A549 (cell line): ENCODE data around the gene SKI. TPM values are rescaled to one million over a fixed set of nuclear protein-coding genes. Genes with fewer than 3 reads are reported as not detected.

ENCODE experiments used
- ATAC-seq, 2 experiments: fragments of 200-7000 bp in 1 of 2; fragments of >200 bp in 1 of 2; cut with Nextera tagmentation in 1 of 2; cut with Tn5 transposase in 1 of 2; 3 replicates each; pipeline versions ENCODE4 v1.8.0 to v1.9.1; 2018 to 2020; ENCODE audit warnings: mild to moderate bottlenecking in 1 of 2, moderate library complexity in 1 of 2
- CTCF ChIA-PET: fragments of 300-600 bp; sonication (Branson Sonifier 250); formaldehyde crosslinking; extraction: SDS; loops from one replicate; lab custom pipeline; 2021; ENCODE audit warnings: antibody characterized with exemption, inconsistent platforms; lab: Yijun Ruan, JAX
- POLR2A ChIA-PET: fragments of 350-600 bp; formaldehyde crosslinking; extraction: SDS; loops from one replicate; lab custom pipeline; 2021; ENCODE audit warnings: antibody characterized with exemption, inconsistent platforms; lab: Yijun Ruan, JAX
- DNase-seq, 2 experiments: peaks; one replicate each; pipeline versions ENCODE4 v3.0.0 to v3.0.0-alpha.2; 2011 to 2016; ENCODE audit warnings: low read depth in 1 of 2, low spot score in 1 of 2
- FAIRE-seq: peaks from 2 replicates; lab custom pipeline; 2011; peaks lifted over from hg19 to GRCh38; lab: Jason Lieb, UNC
- H3K27ac ChIP-seq, 2 experiments: fragments of >200 bp; sonication (Bioruptor Twin); formaldehyde crosslinking; 3 replicates each; pipeline ENCODE4 v1.5.1; 2016 to 2017
- H3K4me1 ChIP-seq: fragments of >200 bp; sonication (Bioruptor Twin); formaldehyde crosslinking; 3 replicates; pipeline ENCODE4 v1.6.1; 2016
- H3K4me2 ChIP-seq: fragments of >200 bp; sonication (Bioruptor Twin); formaldehyde crosslinking; 3 replicates; pipeline ENCODE4 v1.6.1; 2016
- H3K4me3 ChIP-seq: fragments of >200 bp; sonication (Bioruptor Twin); formaldehyde crosslinking; 3 replicates; pipeline ENCODE4 v1.5.1; 2016
- H3K9me3 ChIP-seq: fragments of >200 bp; sonication (Bioruptor Twin); formaldehyde crosslinking; 3 replicates; pipeline ENCODE4 v1.6.1; 2016
- EHF ChIP-seq: fragments of 250-450 bp; sonication (Bioruptor Pico); IDR thresholded peaks from 2 replicates; pipeline ENCODE4 v1.5.0; 2020; ENCODE audit warnings: mild to moderate bottlenecking
- EHMT2 ChIP-seq: fragments of 200-600 bp; sonication (generic); IDR thresholded peaks from 2 replicates; pipeline ENCODE4 v1.6.1; 2016; ENCODE audit warnings: antibody characterized with exemption, low read depth, mild to moderate bottlenecking, moderate library complexity
- HOXA7 ChIP-seq: fragments of 250-450 bp; sonication (Bioruptor Pico); IDR thresholded peaks from 2 replicates; pipeline ENCODE4 v1.5.0; 2020; ENCODE audit warnings: mild to moderate bottlenecking, moderate library complexity
- MAX ChIP-seq: IDR thresholded peaks from 2 replicates; pipeline ENCODE4 v1.6.1; 2012
- MAZ ChIP-seq: fragments of 150-350 bp; IDR thresholded peaks from 2 replicates; pipeline ENCODE4 v1.6.1; 2014; ENCODE audit warnings: antibody characterized with exemption, low read depth, low read length, borderline replicate concordance
- PBX3 ChIP-seq: IDR thresholded peaks from 2 replicates; pipeline ENCODE4 v1.6.1; 2012
- PHF8 ChIP-seq: fragments of 200-600 bp; sonication (generic); IDR thresholded peaks from 2 replicates; pipeline ENCODE4 v1.6.1; 2016; ENCODE audit warnings: low read depth, mild to moderate bottlenecking, antibody characterized with exemption, moderate library complexity, borderline replicate concordance
- POLR2A ChIP-seq: IDR thresholded peaks from 2 replicates; pipeline ENCODE4 v1.6.1; 2012; ENCODE audit warnings: mild to moderate bottlenecking, low read length
- POLR2AphosphoS2 ChIP-seq: conservative IDR thresholded peaks from 2 replicates; pipeline ENCODE4 v1.6.1; 2012; ENCODE audit warnings: low read length, improper control_type of control experiment, inconsistent platforms
- RAD21 ChIP-seq, 2 experiments: fragments of >200 bp in 1 of 2; sonication (Bioruptor Twin) in 1 of 2; formaldehyde crosslinking in 1 of 2; IDR thresholded peaks in 1 of 2; conservative IDR thresholded peaks in 1 of 2; 2 replicates in 1 of 2; 3 replicates in 1 of 2; pipeline ENCODE4 v1.6.1; 2012 to 2018; ENCODE audit warnings: inconsistent platforms in 1 of 2
- REST ChIP-seq: fragments of 200-600 bp; sonication (generic); IDR thresholded peaks from 2 replicates; pipeline ENCODE4 v1.6.1; 2016; ENCODE audit warnings: antibody characterized with exemption, mild to moderate bottlenecking, moderate library complexity
- SMC3 ChIP-seq: fragments of >200 bp; sonication (Bioruptor Twin); formaldehyde crosslinking; IDR thresholded peaks from 3 replicates; pipeline ENCODE4 v1.6.1; 2018; ENCODE audit warnings: inconsistent platforms
- TP53 ChIP-seq: fragments of 250-450 bp; sonication (Bioruptor Pico); IDR thresholded peaks from 2 replicates; pipeline ENCODE4 v1.5.0; 2021; ENCODE audit warnings: mild to moderate bottlenecking, moderate library complexity
- ZFP36 ChIP-seq: fragments of 450-650 bp; IDR thresholded peaks from 2 replicates; pipeline ENCODE4 v1.6.1; 2014; ENCODE audit warnings: borderline replicate concordance; ENCODE audit not compliant: partially characterized antibody
- WGBS: methylation state at CpG from one replicate; pipeline ENCODE4 v1.1.6; 2017; ENCODE audit errors: missing lambda C conversion rate; 5-methylcytosine and 5-hydroxymethylcytosine counted together
- polyA plus RNA-seq, 4 experiments: library from polyadenylated mRNA; depleted of rRNA in 3 of 4; stranded (reverse); fragments of >200 nt; fragmentation: RNase III in 1 of 4; extraction: RNeasy Plus Mini Kit Qiagen cat#74134 plus additional on column Dnase treatment in 1 of 4; gene quantifications; 2 replicates in 3 of 4; 3 replicates in 1 of 4; pipeline ENCODE4 v1.2.3, GENCODE V29; 2011 to 2017

SKI gene
- polyA plus RNA-seq, 2 of the 4 experiments (the other 2 are of a cell fraction): 2.8 to 12.0 TPM

- H3K4me3 ChIP-seq: no peak overlapping the region
- POLR2A ChIA-PET: no interaction called here
- 84% methylated on average over 9 of the region's 13 CpGs for WGBS
- no peak overlapping the region for H3K4me2 ChIP-seq
- ATAC-seq (no peak; a peak in 1 of 6 replicates), FAIRE-seq (no peak)
- CTCF ChIA-PET: no interaction called here
- no peaks in the 10 kb centered on the region for H3K9me3 ChIP-seq
- peaks cover 16% of the 10 kb centered on the region; the same call in 1 of the 3 replicates for H3K4me1 ChIP-seq
- no peak for TF ChIP-seq TP53
- TF ChIP-seq, all 56 proteins: peak for 0
- DNase-seq: no peak
- H3K27ac ChIP-seq: no peak overlapping the region
Observed at GRCh38 chr1:2279210-2279639, 51.1 kb downstream of the SKI start.

GRCh38 chr1:2279817-2280216 is 51.7 kb downstream of the SKI start:
- Histone ChIP-seq H3K27ac (no peak overlapping the region), H3K4me1 (peaks cover 16% of the 10 kb centered on the region; the same call in 1 of the 3 replicates), H3K4me2 (no peak overlapping the region), H3K9me3 (no peaks in the 10 kb centered on the region), H3K4me3 (no peak overlapping the region)
- TF ChIP-seq EHMT2 (no peak), POLR2AphosphoS2 (no peak), EHF (CRISPR knock-in tag) (no peak), MAX (no peak), REST (no peak), PHF8 (no peak), POLR2A (no peak), RAD21 (conservative IDR thresholded peaks at IDR 0.05 in 1 of 2, IDR thresholded peaks at IDR 0.05 in 1 of 2) (no peak)
- DNase-seq: no peak
- POLR2A ChIA-PET: no interaction called here
- ATAC-seq: no peak
- FAIRE-seq: no peak
- CTCF ChIA-PET: no interaction called here
- WGBS: 80% methylated on average over 8 of the region's 9 CpGs

- FAIRE-seq (no peak), ATAC-seq (no peak), DNase-seq (no peak)
- WGBS: 96% methylated on average over 8 of the region's 29 CpGs
- ChIA-PET CTCF (no interaction called here), POLR2A (no interaction called here)
- TF ChIP-seq HOXA7 (CRISPR knock-in tag): no peak
- no peak for TF ChIP-seq MAX
- Histone ChIP-seq H3K27ac (no peak overlapping the region), H3K4me3 (no peak overlapping the region), H3K4me1 (peaks cover 13% of the 10 kb centered on the region; the same call in 1 of the 3 replicates), H3K9me3 (no peaks in the 10 kb centered on the region), H3K4me2 (no peak overlapping the region)
Observed at GRCh38 chr1:2282556-2283270, 54.6 kb downstream of the SKI start.

GRCh38 chr1:2283371-2283990 is 55.4 kb downstream of the SKI start:
- no peaks in the 10 kb centered on the region for H3K9me3 ChIP-seq
- WGBS: 96% methylated on average over 7 of the region's 21 CpGs
- no peak overlapping the region for H3K27ac ChIP-seq
- CTCF ChIA-PET: no interaction called here
- TF ChIP-seq ZFP36: no peak
- TF ChIP-seq SMC3: no peak
- TF ChIP-seq MAZ: no peak
- no peak for TF ChIP-seq EHMT2
- TF ChIP-seq TP53: no peak
- no peak for TF ChIP-seq PBX3
- no peak overlapping the region for H3K4me3 ChIP-seq
- POLR2A ChIA-PET: no interaction called here
- no peak overlapping the region for H3K4me2 ChIP-seq
- ATAC-seq (no peak; a peak in 1 of 6 replicates), DNase-seq (no peak), FAIRE-seq (no peak)
- H3K4me1 ChIP-seq: peaks cover 12% of the 10 kb centered on the region; the same call in 1 of the 3 replicates
